ENCODE data around the gene ATL3.
"Not testable (repeated sequence)": the region's sequence is repeated elsewhere in the genome, so short reads cannot be mapped to it uniquely, and the experiment has no call there.

Gene ATL3

DNA sequence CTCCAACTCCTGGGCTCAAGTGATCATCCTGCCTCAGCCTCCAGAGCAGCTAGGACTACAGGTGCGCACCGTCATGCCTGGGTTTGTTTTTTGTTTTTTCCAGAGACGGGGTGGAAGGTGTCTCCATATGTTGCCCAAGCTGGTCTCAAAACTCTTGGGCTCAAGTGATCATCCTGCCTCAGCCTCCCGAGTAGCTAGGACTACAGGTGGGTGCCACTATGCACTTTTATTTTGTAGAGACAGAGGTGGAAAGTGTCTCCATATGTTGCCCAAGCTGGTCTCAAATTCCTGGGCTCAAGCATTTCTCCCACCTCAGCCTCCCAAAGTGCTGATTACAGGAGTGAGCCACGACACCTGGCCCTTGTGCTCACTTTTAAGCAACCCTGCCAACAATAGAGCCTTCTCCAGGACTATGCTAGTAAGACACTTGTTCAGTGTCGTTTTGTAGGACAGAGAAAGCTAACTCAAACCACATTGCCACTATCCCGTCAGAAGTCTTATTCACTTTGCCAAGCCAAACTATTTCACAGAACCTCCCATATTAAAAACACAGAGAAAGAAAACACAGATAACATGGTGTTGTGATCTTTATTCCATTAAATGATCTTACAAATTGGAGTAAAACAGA is 47.5 kb downstream of the ATL3 start:
- no peak for FAIRE-seq
- DNase-seq (ENCODE audit: insufficient read length, low spot score), result no peak

DNA sequence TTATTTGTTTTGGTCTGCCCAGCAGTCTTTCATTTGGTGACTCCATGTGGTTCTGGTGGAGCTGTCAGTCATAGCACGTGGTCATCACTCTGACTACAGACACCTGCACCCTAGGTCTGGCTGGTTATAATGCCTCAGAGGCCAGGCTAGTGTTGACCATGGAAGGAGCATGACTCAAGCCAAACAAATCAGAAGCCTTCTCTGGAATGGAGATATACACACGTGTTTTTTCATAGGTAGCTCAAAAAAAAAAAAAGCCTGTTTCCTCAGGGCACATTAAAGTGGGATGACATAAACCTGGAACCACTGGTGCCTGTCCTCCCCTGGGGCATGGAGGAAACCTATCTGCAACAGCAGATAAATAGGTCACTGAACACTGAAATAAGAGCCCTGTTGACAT is 48.9 kb downstream of the ATL3 start:
- FAIRE-seq (no peak), DNase-seq (ENCODE audit: insufficient read length, low spot score) (no peak)

DNA sequence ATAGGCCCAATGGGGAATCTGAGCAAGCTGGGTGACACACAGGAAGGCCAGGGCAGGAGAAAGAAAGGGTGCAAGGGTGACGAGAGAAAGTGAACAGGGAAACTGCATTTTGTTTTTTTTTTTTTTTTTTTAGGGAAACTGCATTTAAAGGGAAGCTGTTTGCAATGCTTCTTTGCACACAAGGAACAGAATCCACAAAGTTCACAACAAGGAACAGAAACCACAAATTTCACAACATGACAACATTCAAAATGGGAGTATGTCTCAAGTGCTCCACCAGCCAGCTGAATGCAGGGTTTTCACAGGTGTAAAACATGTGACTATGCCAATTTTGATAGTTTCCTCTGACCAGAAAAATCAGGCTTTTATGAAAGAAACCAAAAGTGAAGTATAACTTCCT is 50.1 kb downstream of the ATL3 start:
- DNase-seq (ENCODE audit: insufficient read length, low spot score) (no peak), FAIRE-seq (no peak)

DNA sequence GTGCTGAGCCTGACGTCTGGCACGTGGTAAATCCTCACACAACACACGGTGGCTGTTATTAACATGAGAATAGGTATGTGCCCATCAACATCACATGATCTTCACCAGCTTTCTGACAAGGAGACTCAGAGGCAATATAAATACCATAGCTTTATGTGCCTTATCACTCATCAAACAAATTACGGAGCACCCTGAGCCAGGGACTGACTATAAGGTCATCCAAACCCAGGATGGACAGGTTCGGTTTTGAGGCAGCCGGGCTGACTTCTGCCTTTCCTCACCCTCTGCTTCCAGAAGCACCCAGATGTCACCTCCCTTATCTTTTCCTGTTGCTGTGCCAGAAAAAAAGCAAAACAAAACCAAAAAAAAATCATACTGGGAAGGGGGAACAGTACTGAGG is 51.2 kb downstream of the ATL3 start:
- DNase-seq (ENCODE audit: insufficient read length, low spot score) (no peak), FAIRE-seq (no peak)

DNA sequence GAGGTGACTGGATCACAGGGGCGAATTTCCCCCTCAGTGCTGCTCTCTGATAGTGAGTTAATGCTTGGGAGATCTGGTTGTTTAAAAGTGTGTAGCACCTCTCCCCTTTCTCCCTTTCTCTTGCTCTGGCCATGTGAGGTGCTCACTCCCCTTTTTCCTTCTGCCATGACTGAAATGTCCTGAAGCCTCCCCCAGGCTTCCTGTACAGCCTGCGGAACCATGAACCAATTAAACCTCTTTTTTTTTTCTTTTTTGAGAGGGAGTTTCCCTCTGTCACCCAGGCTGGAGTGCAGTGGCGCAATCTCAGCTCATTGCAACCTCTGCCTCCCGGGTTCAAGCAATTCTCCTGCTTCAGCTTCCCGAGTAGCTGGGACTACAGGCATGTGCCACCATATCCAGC is 53.5 kb downstream of the ATL3 start:
- not testable (repeated sequence) for FAIRE-seq; DNase-seq (ENCODE audit: insufficient read length, low spot score)

DNA sequence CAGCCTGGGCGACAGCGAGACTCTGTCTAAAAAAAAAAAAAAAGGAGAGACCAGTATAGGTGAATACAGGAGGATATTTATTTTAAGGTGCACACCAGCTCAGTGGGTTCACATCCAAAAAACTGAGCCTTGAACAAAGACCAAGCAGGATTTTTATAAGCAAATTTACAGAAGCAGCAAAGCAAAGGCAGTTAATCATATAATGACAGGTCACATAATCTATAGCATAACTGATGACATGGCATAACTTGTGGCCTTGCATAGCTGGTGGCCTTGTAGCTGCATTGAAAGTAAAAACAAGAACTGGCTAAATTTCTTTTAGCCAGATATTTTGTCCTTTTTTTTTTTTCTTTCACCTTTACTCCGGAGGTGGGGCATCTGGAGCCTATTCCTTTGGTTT is 54.2 kb downstream of the ATL3 start:
- DNase-seq (ENCODE audit: insufficient read length, low spot score) (no peak), FAIRE-seq (no peak)

DNA sequence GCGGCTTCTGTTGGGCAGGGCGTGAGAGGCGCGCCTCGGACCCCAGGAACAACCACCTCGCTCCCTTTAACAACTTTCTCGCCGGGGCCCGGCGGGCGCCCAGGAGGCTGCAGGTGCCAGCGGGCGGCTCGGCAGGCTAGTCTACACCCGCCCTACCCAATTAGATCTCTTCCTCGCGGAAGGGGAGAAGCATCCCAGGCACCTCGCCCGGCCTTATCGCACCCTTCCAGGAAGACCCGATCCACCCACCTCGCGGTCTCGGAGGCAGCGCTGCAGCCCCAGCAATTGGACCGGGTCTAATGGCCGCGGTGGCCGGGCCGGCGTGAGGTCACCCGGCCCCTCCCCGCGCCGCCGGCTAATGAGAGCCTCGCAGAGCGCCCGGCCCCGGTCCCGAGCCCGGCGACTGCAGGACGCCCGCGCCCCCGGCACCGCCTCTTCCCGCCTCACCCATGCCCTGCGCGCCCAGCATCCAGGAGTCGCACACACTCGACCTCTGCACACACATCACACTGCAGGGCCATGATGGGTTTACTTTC is 57.0 kb downstream of the ATL3 start, which contains the start of gene PLAAT3:
TSS of gene PLAAT3 (minus strand) at position 298 of the 536 bp plus-strand sequence. CDS start 419 bp downstream, outside the sequence.
- peak; percentile 41 for DNase-seq (ENCODE audit: insufficient read length, low spot score)
- FAIRE-seq, result no peak

DNA sequence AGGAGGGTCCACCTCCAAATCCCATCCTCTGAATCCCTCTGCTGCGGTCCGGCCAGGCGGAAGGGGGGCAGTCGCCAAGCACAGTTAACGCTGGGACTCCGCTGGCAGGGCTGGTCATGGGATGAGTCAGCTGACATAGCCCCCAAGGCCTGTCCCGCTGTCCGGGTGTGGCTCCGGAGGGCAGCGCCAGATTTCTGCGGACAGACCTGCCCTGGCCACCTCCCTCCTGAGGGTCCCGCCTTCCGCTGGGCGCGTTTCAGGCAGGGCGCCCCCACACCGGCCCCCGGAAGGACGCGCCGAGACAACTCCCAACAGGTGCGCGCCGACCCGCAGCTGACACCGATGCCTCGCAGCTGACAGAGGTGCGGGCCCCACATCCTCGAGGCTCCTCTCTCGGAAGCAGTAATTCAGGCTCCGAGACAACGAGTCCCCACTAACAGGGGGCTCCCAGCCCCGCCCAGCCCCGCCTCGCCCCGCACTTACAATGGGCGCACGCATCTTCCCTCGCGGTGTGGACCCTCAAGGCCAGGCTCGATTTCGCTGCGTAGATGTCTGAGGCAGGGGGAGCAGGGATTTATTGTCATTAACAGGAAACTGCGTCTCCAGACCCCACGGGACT is 57.5 kb downstream of the ATL3 start:
- peak; percentile 54 for DNase-seq (ENCODE audit: insufficient read length, low spot score)
- FAIRE-seq, result no peak

DNA sequence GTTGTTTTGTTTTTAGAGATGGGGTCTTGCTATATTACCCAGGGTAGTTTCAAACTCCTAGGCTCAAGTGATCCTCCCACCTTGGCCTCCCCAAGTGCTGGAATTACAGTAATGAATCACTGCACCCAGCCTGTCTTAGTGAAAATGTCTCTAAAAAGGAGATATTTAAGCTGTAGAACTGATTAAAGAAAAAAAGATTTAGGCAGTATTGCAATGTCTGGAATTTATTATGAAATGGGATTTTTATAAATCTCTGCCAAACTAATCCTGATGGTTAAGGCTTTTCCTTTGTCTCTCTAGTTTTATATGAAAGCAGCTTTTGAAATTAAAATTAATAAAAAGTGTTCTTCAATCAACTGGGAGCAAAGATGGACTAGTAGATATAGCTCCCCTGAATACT is 59.0 kb downstream of the ATL3 start:
- DNase-seq (ENCODE audit: insufficient read length, low spot score) (no peak), FAIRE-seq (no peak)

DNA sequence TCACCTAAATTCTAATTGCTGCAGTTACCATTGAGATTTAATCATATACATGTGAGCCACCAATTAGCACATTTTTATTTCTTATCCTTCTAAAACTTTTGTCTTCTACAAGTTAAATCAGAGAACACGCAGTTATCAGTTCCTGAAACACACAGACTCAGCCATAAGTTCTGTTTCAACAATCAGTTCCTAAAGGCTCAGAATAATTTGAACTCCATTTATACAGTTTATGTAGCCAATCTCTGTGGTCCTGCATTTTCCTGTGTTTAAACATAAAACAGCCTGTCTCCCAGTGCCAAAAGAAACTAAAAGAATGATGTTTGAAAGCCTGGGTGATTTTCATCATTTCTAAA is 59.8 kb downstream of the ATL3 start:
- FAIRE-seq (no peak), DNase-seq (ENCODE audit: insufficient read length, low spot score) (no peak)

DNA sequence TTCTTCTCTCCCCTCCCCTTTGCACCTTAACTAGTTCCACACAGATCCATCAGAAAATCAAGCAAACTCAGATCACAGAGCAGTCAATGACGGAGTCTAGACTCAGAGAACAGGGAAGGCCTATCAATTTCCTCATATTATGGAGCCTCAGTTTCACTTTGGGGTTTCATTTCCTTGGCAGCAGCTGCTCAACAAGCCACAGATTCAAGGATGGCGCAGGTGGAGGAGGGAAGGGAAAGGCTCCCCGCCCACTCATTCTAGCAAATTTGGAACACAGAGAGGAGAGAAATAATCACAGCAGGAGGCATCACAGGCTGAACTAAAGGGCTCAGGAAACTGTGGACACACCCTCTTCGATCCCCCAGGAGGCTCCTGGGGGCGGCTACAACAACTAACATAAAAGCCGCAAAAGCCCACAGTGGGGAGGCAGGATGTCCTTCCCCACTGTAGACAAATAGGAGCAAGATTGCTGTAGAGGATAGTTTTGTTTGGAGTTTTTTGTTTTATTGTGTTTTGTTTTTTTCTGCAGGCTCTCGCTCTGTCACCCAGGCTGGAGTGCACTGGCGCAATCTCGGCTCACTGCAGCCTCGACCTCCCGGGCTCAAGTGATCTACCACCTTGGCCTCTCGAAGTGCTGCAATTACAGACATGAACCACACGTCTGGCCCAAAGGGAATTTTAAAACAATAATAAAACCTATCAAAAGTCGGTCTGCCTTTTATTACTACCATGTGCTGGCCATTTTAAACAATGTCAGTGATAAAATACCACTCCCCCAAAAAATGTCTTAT is 60.4 kb downstream of the ATL3 start:
- no peak for DNase-seq (ENCODE audit: insufficient read length, low spot score)
- no peak for FAIRE-seq

DNA sequence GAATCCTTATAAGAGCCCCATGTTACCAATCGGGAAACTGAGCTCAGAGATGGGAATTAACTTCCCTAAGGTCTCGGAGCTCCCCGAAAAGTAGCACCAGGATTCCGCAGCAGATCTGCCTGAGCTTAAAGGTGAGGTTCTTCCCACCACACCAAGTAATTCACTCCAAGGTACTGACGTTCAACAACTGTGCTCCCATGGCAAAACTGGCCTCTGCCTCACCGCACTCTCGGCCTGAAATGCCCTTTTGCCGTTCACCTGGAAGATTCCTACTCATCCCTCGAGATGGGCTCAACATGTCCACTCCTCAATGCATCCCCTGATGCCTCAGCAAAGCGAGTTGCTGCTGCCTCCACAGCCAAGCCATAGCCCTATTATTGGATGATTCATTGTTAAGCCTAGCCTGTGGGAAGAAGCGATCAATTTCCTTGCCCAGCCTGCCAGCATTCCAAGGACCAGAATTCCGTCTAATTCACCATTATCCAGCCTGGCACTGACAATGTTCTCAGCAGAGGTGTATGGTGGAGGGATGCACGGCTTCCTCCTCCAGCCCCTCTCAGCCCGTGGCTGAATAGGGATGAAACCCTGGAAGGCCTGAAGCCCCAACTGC is 61.1 kb downstream of the ATL3 start:
- DNase-seq (ENCODE audit: insufficient read length, low spot score), result no peak
- no peak for FAIRE-seq

DNA sequence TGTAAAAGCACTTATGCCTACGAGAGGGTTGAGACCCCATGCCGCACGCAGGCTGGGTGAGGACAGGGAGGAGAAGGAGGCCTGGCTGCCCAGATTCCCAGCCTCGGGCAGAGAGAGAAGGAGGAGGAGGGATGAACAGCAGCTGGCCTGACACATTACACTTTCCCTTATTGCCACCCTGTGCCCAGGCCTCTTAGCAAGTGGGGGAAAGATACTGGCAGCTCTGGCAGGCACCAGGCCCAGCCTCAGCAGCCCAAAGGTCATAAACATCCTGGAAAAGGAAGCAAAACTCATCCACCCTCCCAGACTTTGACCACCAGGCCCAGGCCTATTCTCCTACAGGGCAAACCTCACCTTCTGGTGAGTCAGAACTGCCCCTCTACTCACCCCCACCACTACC is 61.6 kb downstream of the ATL3 start:
- no peak for DNase-seq (ENCODE audit: insufficient read length, low spot score)
- FAIRE-seq, result no peak

DNA sequence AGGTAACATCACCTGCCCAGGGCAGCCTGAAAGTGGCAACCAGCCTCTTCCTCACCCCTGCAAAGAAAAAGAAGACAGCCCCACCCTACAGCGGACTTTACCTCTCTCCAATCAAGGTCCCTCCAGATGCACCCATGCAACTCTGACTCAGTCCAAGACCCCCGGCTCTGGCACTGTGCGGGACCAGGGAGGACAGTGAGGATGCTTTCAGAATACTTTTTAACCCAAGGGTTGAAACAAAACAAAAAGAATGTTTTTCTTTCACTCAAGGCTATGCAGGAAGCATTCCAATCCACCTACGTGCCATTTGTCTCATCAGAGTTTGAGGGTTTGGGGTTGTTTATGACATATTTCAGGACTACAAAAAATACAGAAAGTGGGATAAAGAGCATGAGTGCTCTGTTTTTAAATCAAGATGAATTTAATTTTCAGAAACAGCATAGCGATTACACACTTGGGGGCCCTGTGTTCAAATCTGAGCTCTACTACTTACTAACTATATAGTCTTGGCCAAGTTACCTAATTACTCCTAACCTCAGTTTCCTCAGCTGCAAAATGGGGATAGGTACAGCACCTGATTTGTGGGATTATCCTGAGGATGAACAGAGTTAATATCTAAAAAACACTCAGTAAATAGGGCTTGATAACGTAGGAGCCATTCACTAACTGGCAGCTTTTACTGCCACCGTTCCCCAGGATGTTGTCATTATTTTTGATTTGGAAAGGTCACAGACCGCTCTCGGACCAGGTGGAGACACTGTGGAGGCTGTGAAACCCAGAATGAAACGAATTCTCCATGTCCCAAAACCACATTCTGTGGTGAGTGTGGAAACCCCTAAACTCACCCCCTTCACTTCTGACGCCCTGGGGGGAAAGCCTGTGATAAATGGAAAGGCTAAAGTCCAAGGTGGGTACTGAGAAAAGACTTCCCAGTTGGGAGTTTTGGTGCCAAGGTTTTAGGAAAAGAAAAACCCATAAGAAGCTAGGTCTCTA is 62.5 kb downstream of the ATL3 start:
- DNase-seq (ENCODE audit: insufficient read length, low spot score) (peak; percentile 41), FAIRE-seq (no peak)

DNA sequence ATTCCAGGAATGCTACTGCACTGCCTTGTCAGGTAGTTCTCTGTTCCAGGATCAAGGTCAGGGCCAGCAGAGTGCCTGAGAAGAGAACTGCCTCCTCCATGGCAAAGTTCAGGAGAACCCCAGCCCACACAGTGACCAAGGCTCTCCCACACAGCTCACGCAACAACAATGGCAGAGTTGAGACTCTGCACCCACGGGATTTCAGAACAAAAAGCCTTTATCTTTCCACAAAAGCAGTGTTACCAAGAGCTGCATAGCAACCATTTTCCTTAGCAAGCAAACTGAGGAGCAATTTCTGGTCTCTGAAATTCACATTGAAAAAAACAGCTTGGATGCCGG is 68.0 kb downstream of the ATL3 start:
- no peak for FAIRE-seq
- no peak for DNase-seq (ENCODE audit: insufficient read length, low spot score)

DNA sequence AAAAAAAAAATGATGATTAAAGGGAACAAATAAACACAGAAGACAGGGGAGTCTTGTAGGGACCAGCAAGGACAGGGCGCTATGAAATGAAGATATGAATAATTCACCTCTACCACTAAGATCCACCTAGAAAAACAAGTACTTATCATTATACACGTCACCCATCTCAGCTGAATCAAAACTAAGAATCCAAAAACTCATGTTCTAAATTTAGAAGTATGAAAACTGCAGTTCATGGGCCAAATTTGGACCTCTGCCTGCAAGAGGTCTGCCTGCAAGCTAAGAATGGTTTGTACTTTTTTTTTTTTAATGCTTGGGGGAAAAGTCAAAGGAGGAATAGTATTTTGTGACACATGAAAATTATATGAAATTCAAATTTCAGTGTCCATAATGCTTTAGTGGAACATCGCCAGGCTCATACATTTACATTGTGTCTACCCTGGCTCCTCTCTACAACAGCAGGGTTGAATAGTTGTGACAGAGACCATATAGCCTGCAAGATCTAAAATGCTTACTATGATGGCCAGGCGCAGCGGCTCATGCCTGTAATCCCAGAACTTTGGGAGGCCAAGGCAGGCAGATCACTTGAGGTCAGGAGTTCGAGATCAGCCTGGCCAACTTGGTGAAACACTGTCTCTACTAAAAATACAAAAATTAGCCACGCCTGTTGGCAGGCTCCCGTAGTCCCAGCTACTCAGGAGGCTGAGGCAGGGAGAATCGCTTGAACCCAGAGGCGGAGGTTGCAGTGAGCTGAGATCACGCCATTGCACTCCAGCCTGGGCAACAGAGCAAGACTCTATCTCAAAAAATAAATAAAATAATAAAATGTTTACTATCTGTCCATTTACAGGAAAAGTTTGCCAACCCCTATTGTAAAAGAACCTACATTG is 68.6 kb downstream of the ATL3 start:
- not testable (repeated sequence) for FAIRE-seq; DNase-seq (ENCODE audit: insufficient read length, low spot score)

DNA sequence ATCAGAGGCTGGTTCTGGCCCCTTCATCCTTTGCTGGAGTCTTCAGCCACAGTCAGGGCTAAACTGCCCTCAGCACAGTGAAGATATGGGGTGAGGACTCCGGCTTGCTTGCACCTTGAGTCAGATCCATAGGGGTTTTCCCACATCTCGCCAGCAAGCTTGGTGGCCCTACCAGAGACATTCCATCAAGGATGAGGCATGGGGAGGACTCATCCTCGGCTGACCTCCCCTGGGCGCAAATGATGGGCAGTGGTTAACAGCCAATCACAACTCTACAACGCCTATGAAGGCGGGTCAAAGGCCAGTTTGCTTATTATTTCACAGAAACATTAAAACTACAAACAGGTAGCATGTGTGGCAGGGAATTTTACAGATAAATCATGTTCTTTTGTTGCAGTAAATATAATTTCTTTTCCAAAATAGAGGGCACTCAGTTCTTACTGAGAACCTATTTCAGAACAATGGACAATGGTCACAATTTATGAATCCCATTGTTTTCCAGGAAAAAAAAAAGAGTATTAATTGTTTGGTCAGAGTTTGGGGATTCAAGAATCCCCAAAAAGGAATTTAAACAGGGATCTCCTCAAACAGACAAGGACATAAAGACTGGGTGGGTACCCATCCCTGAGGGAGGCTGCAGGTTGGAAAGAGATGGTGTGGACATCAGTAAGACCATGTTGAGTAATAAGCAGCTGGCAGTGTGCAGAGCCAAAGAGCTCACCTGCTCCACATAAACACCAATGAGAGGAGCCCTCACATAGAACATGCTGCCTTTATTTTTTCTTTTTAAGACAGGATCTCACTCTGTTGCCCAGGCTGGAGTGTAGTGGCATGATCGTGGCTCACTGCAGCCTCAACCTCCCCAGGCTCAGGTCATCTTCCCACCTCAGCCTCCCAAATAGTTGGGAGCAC is 71.7 kb downstream of the ATL3 start:
- DNase-seq (ENCODE audit: insufficient read length, low spot score) (peak; percentile 88), FAIRE-seq (no peak)

DNA sequence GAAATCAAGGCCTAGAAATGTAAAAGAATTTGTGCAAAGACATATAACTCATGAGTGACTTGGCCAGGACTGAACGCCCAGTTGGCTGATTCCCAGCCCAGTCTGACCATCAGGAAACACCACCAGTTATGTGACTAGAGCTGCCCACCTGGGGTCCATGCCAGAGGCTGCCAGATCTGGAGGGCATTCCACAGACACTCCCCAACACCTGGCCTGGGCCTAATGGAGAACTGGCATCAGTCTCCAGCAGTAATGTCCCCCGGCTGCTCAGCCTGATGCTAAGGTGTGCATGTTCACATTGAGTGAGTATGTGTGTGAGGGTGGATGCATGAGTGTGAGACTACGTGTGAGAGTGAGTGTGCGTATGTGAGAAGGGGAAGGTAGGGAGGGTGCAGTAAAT is 72.6 kb downstream of the ATL3 start:
- FAIRE-seq, result no peak
- DNase-seq (ENCODE audit: insufficient read length, low spot score), result no peak
